Right cardiac atrium (tissue), 5 donors: Measurements from ENCODE around the gene OR1F1. TPM values are rescaled to one million over a fixed set of nuclear protein-coding genes. Genes with fewer than 3 reads are reported as not detected.

Source experiments
- ATAC-seq, 2 donors: fragments of 200-7000 bp; cut with Tn5 transposase; one replicate each; pipeline versions ENCODE4 v1.8.0 to v1.9.1; 2020; ENCODE audit warnings: moderate library complexity in 2 of 2, mild to moderate bottlenecking in 1 of 2
- DNase-seq, 3 donors: peaks; one replicate each; pipeline ENCODE4 v3.0.0-alpha.2; 2020
- H3K27ac ChIP-seq: one replicate; pipeline ENCODE4 v1.5.1; 2013; ENCODE audit warnings: mild to moderate bottlenecking, low read length, control low read depth, moderate library complexity
- H3K27me3 ChIP-seq: one replicate; pipeline ENCODE4 v1.6.1; 2013; ENCODE audit not compliant: control insufficient read depth, insufficient read depth
- H3K4me1 ChIP-seq: one replicate; pipeline ENCODE4 v1.6.1; 2013; ENCODE audit warnings: low read length; ENCODE audit not compliant: control insufficient read depth, insufficient read depth
- H3K4me3 ChIP-seq: one replicate; pipeline ENCODE4 v1.5.1; 2013; ENCODE audit warnings: low read length, control low read depth
- H3K9me3 ChIP-seq: one replicate; pipeline ENCODE4 v1.6.1; 2013; ENCODE audit warnings: low read length; ENCODE audit not compliant: control insufficient read depth
- WGBS: extraction: QIAGEN DNeasy Blood & Tissue Kit; methylation state at CpG from one replicate; pipeline ENCODE4 v1.1.7; 2013; 5-methylcytosine and 5-hydroxymethylcytosine counted together
- intact Hi-C, 4 donors: fragments of 100-400 bp; cut with DNase I; formaldehyde crosslinking; loops; one replicate each; pipeline versions ENCODE4 v1.11.0 to v1.14.0; 2022 to 2023
- polyA plus RNA-seq: library from polyadenylated mRNA; stranded (reverse); fragments of 200-250 nt; gene quantifications from one replicate; pipeline ENCODE4 v1.2.3, GENCODE V29; 2013
- total RNA-seq, 4 donors: library from RNA; stranded (reverse); fragmentation: NEBNext Ultra II Directional; extraction: Animal tissue kit (Norgen Biotek cat#: 25700); gene quantifications; one replicate each; pipeline ENCODE4 v1.2.1, GENCODE V29; 2021
- donor health status: healthy with polysubstance abuse.
- donor health status: DM: no; HTN: yes; CAD: no.
- donor health status: DM: no; HTN: no; CAD: no.
- donor health status: DM: no; HTN: yes; CAD: no; lungs with severe emphysema.
- donor health status: DM: yes; HTN: yes; CAD: no.

The OR1F1 gene
- total and polyA plus RNA-seq, 5 donors: not detected

DNA sequence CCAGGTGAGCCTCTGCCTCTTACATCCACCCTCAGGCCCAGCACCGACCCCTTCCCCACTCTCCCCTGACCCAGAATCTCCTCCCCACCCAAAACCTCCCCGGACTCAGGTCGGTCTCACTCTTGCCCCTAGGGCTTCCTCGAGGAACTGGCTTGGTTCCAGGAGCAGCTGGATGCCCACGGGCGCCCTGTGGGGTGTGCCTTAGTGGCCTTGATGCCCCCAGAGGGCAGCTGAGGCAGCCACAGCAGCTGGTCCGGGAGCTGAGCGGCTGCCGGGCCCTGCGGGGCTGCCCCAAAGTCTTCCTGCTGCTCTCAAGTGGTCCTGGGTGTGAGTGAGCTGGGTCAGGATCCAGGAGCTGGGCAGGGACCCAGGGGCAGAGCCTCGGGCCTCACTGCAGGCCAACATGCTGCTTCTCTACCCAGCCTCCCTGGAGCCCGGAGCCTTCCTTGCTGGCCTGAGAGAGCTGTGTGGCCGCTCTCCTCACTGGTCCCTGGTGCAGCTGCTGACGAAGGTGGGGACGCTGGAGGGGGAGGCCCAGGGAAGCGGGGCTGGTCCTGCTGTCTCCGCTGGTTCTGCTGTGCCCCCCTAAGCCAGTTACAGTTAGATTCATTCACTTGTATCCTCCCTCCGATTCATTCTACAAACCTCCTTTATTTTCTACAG lies 43.6 kb upstream of the OR1F1 start:
- H3K4me1 ChIP-seq: peaks cover 2% of the 10 kb centered on the region
- H3K4me3 ChIP-seq: no peak overlapping the region
- DNase-seq: no peak
- H3K27me3 ChIP-seq: no peaks in the 10 kb centered on the region
- H3K27ac ChIP-seq: peak overlapping the region; percentile 46
- ATAC-seq: no peak
- no peaks in the 10 kb centered on the region for H3K9me3 ChIP-seq
- intact Hi-C loops: no loop called here
- WGBS: 73% methylated on average over 18 of the region's 18 CpGs

DNA sequence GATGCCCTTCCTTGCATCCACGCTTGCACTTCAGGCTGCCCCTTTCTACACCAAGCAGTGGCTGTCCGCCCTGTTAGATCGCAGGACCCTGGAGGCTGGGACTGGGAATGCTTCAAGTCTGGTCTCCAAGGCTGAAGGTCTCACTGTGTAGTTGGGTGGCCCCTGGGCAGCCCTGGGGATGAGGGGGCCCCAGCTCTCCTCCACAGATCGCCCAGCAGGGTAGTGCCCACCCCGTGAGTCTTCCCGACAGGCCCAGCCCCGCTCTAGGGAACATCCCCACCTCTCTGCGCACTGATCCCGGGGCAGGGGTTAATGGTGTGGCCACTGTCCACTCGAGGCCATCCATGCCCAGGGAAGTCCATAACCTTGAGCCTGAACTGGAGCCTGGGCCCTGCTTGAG lies 42.9 kb upstream of the OR1F1 start:
- ATAC-seq (no peak), DNase-seq (peak in 1 of 3 donors; percentile 44)
- WGBS: 85% methylated on average over 10 of the region's 10 CpGs
- Histone ChIP-seq H3K27ac (no peak overlapping the region), H3K4me1 (peaks cover 2% of the 10 kb centered on the region), H3K9me3 (no peaks in the 10 kb centered on the region), H3K27me3 (no peaks in the 10 kb centered on the region), H3K4me3 (no peak overlapping the region)
- intact Hi-C loops: no loop called here

DNA sequence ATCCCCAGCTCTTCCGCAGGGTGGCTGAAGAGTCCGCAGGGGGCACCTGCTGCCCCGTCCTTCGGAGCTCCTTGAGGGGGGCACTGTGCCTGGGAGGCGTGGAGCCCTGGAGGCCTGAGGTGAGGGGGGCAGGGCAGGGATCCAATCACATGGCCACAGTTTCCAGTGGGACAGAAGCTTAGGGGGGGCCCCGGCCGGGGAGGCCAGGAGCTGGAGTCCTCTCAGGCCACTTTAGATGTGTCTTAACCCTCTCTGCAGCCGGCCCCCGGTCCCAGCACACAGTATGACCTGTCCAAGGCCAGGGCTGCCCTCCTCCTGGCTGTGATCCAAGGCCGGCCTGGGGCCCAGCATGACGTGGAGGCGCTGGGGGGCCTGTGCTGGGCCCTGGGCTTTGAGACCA lies 42.3 kb upstream of the OR1F1 start:
- ATAC-seq: no peak
- 76% methylated on average over 12 of the region's 12 CpGs for WGBS
- Histone ChIP-seq H3K4me3 (no peak overlapping the region), H3K4me1 (peaks cover 2% of the 10 kb centered on the region), H3K27ac (no peak overlapping the region), H3K9me3 (no peaks in the 10 kb centered on the region), H3K27me3 (no peaks in the 10 kb centered on the region)
- peak in 1 of 3 donors; percentile 51 for DNase-seq
- intact Hi-C loops: no loop called here

DNA sequence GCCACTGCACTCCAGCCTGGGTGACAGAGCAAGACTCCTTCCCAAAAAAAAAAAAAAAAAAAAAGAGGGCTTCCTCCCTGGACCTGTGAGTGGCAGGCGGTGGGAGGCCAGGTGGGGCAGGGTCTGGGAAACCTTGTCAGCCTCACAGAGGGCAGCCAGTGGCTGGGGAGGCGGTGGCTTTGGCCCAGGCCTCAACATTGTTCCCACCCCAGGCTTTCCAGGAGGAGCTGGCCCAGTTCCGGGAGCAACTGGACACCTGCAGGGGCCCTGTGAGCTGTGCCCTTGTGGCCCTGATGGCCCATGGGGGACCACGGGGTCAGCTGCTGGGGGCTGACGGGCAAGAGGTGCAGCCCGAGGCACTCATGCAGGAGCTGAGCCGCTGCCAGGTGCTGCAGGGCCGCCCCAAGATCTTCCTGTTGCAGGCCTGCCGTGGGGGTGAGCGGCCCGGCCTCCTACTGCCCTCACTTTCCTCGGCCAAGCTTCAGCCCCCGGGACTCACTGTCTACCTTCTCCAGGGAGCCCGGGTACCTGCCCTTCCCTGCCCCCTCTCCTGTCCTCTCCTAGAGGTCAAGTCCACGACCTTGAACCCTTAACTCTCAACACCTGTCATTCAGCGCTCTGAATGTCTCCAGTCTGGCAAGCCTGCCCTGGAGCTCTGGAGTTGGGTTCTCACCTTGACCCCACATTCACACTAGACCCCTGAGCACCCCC lies 40.8 kb upstream of the OR1F1 start:
- ATAC-seq: no peak
- Histone ChIP-seq H3K4me1 (peaks cover 2% of the 10 kb centered on the region), H3K4me3 (no peak overlapping the region), H3K9me3 (no peaks in the 10 kb centered on the region), H3K27ac (no peak overlapping the region), H3K27me3 (no peaks in the 10 kb centered on the region)
- WGBS: 89% methylated on average over 16 of the region's 16 CpGs
- DNase-seq: peak in 2 of 3 donors; percentile 55 to 59
- intact Hi-C loops: no loop called here

DNA sequence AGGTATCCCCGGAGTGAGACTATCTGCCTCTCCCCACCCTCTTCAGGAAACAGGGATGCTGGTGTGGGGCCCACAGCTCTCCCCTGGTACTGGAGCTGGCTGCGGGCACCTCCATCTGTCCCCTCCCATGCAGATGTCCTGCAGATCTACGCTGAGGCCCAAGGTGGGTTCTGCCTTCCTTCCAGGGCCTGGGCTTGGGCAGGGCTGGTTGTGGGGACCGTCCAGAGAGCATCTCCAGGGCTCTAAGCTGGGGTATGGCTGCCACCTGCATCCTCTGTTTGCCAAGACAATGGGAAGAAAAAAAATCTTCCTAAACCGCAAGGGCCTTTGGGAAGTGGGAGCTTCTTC lies 40.3 kb upstream of the OR1F1 start:
- H3K9me3 ChIP-seq: no peaks in the 10 kb centered on the region
- H3K27ac ChIP-seq: no peak overlapping the region
- peaks cover 2% of the 10 kb centered on the region for H3K4me1 ChIP-seq
- intact Hi-C loops: no loop called here
- DNase-seq: no peak
- no peaks in the 10 kb centered on the region for H3K27me3 ChIP-seq
- no peak overlapping the region for H3K4me3 ChIP-seq
- no peak for ATAC-seq
- 93% methylated on average over 5 of the region's 5 CpGs for WGBS

DNA sequence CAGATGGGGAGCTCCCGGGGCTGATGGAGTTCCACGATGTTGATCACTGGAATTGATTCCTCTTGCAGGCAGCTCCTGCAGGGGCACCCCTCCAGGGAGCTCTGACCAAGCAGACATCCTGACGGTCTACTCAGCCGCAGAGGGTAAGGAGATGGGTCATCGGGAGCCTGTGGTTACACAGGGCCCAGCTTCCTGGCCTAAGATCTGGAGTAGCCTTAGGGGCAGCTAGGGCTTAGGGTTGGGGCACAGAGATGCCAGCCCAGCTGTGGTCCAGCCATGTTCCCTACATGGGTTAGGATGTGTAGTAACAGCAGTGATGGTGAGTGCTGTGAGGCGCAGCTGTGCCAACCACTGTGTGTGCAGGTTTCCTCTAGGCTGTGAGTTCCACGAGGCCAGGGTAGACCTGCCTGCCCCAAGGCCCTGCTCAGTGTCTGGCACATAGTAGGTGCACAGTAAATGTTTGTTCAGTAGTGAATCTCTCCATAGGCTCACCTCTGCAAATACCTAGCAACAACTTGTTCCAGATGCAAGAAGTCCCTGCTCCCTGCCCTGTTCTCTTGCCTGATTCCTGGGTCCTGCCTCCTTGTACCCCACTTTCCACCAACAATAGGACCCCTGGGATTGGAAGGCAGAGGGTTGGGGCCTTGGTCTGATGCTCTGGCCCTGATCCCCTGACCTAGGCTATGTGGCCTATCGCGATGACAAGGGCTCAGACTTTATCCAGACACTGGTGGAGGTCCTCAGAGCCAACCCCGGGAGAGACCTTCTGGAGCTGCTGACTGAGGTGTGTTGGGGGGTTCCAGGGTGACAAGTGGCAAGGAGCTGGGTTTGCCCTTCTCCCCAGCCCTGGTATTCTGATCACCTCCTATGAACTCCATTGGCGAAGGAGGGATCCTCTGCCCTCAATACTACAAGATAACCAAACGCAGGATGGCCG lies 39.5 kb upstream of the OR1F1 start:
- intact Hi-C loops: no loop called here
- WGBS: 93% methylated on average over 13 of the region's 13 CpGs
- no peak for ATAC-seq
- Histone ChIP-seq H3K4me1 (peaks cover 2% of the 10 kb centered on the region), H3K27ac (no peak overlapping the region), H3K4me3 (no peak overlapping the region), H3K27me3 (no peaks in the 10 kb centered on the region), H3K9me3 (no peaks in the 10 kb centered on the region)
- DNase-seq: no peak

DNA sequence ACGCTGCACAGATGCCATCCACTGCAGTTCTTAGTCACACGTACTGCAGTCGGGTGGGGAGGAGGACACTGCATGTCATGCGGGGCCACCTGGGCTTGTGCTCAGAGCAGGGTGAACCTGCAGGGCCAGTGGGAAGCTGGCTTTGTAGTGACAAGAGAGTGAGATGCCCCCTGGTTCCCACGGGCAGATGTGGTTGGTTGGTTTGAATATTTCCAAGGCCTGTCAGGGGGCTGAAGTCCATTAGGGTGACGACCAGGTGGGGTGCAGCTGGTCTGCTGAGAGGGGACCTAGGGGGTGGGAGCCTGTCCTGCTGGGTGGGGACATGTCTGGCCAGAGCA lies 38.8 kb upstream of the OR1F1 start:
- H3K4me3 ChIP-seq: no peak overlapping the region
- ATAC-seq: no peak
- no peaks in the 10 kb centered on the region for H3K4me1 ChIP-seq
- 89% methylated on average over 6 of the region's 6 CpGs for WGBS
- DNase-seq: peak in 2 of 3 donors; percentile 35 to 63
- H3K9me3 ChIP-seq: no peaks in the 10 kb centered on the region
- H3K27me3 ChIP-seq: no peaks in the 10 kb centered on the region
- intact Hi-C loops: no loop called here
- H3K27ac ChIP-seq: peak overlapping the region; percentile 80

DNA sequence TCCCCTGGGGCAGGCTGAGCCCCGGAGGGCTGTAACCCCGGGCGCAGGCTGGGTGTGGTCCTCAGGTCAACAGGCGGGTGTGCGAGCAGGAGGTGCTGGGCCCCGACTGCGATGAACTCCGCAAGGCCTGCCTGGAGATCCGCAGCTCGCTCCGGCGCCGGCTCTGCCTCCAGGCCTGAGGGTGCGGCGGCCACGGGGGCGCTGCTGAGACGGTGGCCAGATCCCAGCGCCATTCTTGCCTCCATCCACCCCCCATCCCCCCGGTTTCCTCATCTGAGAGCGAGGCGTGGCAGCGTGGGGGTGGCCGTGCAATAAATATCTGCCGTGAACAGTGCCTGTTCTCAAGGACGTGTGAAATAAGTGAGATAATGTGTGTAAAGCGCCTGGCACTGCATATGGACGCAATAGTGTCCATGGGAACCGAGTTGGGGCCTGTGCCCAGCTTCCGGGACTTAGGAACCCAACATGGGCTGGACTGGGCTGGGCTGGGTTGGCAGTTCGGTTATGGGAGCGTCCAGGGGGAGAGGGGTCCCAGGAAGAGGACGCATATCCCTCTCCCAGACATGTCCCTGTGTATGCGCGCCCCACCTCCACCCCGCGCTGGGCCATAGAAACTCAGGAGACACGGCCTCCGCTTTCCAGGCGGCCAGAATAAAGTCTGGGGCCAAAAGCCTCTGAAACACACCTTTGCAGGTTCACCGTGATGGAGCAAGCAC lies 38.2 kb upstream of the OR1F1 start:
- ATAC-seq (peak; percentile 59 to 63), DNase-seq (peak; percentile 78 to 92 (median 91))
- no peaks in the 10 kb centered on the region for H3K4me1 ChIP-seq
- peak overlapping the region; percentile 64 for H3K4me3 ChIP-seq
- H3K9me3 ChIP-seq: no peaks in the 10 kb centered on the region
- peak overlapping the region; percentile 80 for H3K27ac ChIP-seq
- intact Hi-C loops: no loop called here
- WGBS: 6% methylated on average over 41 of the region's 41 CpGs
- no peaks in the 10 kb centered on the region for H3K27me3 ChIP-seq

DNA sequence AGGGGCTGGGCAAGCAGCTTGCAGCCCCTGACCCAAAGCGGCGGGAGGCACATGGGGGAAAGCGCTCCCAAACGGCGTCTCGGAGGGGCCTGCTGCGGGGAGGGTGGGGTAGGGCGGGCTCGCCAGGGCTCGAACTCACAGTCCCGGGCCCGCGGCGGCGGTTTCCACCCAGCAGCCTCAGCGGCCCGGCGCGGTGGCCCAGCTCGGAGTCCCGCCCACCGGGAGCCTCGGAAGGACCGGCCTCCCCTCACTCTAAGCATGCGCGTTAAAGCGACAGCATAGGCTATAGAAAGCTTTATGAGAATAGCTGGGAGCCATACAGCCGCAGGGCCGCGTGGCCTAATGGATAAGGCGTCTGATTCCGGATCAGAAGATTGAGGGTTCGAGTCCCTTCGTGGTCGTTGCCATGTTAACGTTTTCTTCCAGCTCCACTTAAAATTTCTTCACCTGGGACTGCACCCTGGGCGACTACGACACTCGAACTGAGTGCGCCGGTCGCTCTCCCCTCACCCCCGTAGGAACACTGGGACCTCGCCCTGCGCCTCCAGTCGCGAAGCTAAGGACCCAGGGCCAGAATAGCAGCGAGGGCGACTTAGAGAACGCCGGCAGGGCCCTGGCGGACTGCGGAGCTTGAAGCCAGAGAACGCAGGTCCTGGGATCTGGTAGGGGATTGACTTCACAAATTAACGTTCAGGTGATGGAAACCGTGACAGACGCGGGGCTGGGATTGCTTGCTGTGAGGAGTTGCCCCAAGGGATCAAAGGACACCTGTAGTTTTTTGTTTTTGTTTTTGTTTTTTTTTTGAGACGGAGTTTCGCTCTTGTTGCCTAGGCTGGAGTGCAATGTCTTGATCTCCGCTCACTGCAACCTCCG lies 37.4 kb upstream of the OR1F1 start:
- DNase-seq (peak; percentile 94 to 98 (median 97)), ATAC-seq (peak; percentile 94)
- WGBS: 1% methylated on average over 62 of the region's 62 CpGs
- peak overlapping the region; percentile 85 for H3K27ac ChIP-seq
- H3K4me1 ChIP-seq: no peaks in the 10 kb centered on the region
- H3K27me3 ChIP-seq: no peaks in the 10 kb centered on the region
- H3K4me3 ChIP-seq: peak overlapping the region; percentile 64
- intact Hi-C loops: no loop called here
- no peaks in the 10 kb centered on the region for H3K9me3 ChIP-seq

DNA sequence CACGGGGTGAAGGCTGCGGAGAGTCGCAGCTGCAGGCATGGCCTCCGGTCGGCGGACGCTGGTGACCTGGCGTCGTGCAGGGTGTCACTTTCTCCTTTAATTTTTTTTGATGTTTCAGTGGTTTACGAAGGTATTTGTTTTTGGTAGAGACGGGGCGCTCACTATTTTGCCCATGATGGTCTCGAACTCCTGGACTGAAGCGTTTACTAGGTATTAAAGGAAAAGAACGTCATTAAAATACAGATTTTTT lies 36.1 kb upstream of the OR1F1 start:
- ATAC-seq: no peak
- H3K9me3 ChIP-seq: no peaks in the 10 kb centered on the region
- peak in 2 of 3 donors; percentile 43 to 69 for DNase-seq
- no peak overlapping the region for H3K27ac ChIP-seq
- no peaks in the 10 kb centered on the region for H3K27me3 ChIP-seq
- intact Hi-C loops: no loop called here
- peak overlapping the region; percentile 30 for H3K4me3 ChIP-seq
- no peaks in the 10 kb centered on the region for H3K4me1 ChIP-seq
- 6% methylated on average over 15 of the region's 15 CpGs for WGBS
